ENCODE results near the gene ARL8B. TPM values are rescaled to one million over a fixed set of nuclear protein-coding genes. Genes with fewer than 3 reads are reported as not detected.

The ARL8B gene
- total and polyA plus RNA-seq, 2 of the 8 experiments (the other 6 are each of a cell fraction or from before 2014, with no cell fraction given) = 14.5 to 27.8 TPM

DNA sequence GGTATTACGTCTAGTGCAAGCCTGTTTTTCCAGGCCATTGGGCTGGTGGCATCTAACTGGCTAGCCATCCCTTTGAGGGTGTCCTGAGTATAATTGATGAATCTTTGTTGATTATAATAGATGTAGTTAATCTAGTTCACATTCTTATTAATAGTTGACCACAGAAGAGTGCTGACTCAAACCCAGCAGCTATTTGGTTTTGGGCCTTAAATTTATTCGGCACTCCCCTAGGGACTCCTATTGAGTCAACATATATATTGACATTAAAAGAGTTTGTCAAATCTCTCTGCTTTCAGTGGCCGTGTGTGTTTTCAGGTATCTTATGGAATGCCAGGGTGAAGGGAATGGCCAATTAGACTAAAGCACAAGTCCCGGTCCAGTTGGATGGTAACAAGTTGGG lies 19.7 kb downstream of the ARL8B start:
- TF ChIP-seq CEBPB (IDR thresholded peaks at IDR 0.05; ENCODE audit: low read depth, low read length) (no peak), FOSL1 (IDR thresholded peaks at IDR 0.05; ENCODE audit: insufficient read depth, low read depth, low read length) (no peak), CTCF (IDR thresholded peaks at IDR 0.05; ENCODE audit: control extremely low read depth in 1 of 3, insufficient read depth in 1 of 3, low read depth in 1 of 3, low read length in 3 of 3) (no peak), RXRA (IDR thresholded peaks at IDR 0.05; ENCODE audit: insufficient read depth, low read depth, low read length) (no peak), SAP30 (IDR thresholded peaks at IDR 0.05; ENCODE audit: insufficient read depth, insufficient replicate concordance, low read length) (no peak)
- H3K4me1 ChIP-seq (replicated peaks in 1 of 4; ENCODE audit: control insufficient read depth in 3 of 4, insufficient read depth in 4 of 4, low read length in 3 of 4) = peaks cover 0 to 5% (median 1%) of the 10 kb centered on the region in 4 experiments; a peak in 3 of 7 replicates
- H3K9me3 ChIP-seq (ENCODE audit: insufficient read depth in 2 of 2, low read depth in 1 of 2, low read length in 1 of 2) = peaks cover 18 to 22% of the 10 kb centered on the region in 2 experiments
- no peak overlapping the region for H3K9ac ChIP-seq (replicated peaks in 1 of 4; ENCODE audit: extremely low read depth in 1 of 4, low read depth in 3 of 4, low read length in 3 of 4)
- H3K4ac ChIP-seq (replicated peaks; ENCODE audit: insufficient read length, low read depth, low read length) = no peak overlapping the region
- peaks cover 6 to 98% of the 10 kb centered on the region in 2 experiments for H3K79me2 ChIP-seq (ENCODE audit: control insufficient read depth in 1 of 2, insufficient read depth in 2 of 2, low read length in 2 of 2)
- H3K27ac ChIP-seq (ENCODE audit: low read depth, low read length) = no peak overlapping the region
- no peak overlapping the region for H2BK120ac ChIP-seq (replicated peaks; ENCODE audit: low read depth, low read length)
- no peak overlapping the region for H2BK15ac ChIP-seq (ENCODE audit: low read length)
- ChIA-PET POLR2A (ENCODE audit: partially characterized antibody) (interaction anchor here (1.1 kb wide), 1 partner anchor 9 kb away, joined by 3 read pairs; no protein-coding TSS in a partner anchor), CTCF (ENCODE audit: partially characterized antibody) (interaction anchor here (1.0 kb wide), 1 partner anchor 20 kb away, joined by 3 read pairs; no protein-coding TSS in a partner anchor)
- no peak overlapping the region for H3K14ac ChIP-seq (ENCODE audit: insufficient read length)
- peaks cover 8% of the 10 kb centered on the region for H3K79me1 ChIP-seq (ENCODE audit: low read depth, low read length)
- no peaks in the 10 kb centered on the region for H3K23me2 ChIP-seq (ENCODE audit: low read depth, low read length)
- H2BK20ac ChIP-seq (ENCODE audit: low read length) = no peak overlapping the region
- H3K27me3 ChIP-seq (replicated peaks in 1 of 4; ENCODE audit: control insufficient read depth in 3 of 4, extremely low read depth in 1 of 4, insufficient read depth in 3 of 4, low read length in 3 of 4) = no peaks in the 10 kb centered on the region
- peaks cover 0 to 4% of the 10 kb centered on the region in 2 experiments for H4K20me1 ChIP-seq (replicated peaks in 1 of 2; ENCODE audit: control insufficient read depth in 1 of 2, insufficient read depth in 2 of 2, low read length in 2 of 2)
- H2BK5ac ChIP-seq (ENCODE audit: low read depth, low read length) = no peak overlapping the region
- H3K18ac ChIP-seq (ENCODE audit: extremely low read depth, low read length) = no peak overlapping the region
- FAIRE-seq (no peak), DNase-seq (ENCODE audit: low read depth in 1 of 2, low spot score in 2 of 2) (no peak)
- no peak overlapping the region for H3K4me3 ChIP-seq (ENCODE audit: extremely low read depth in 1 of 4, insufficient read depth in 2 of 4, low read depth in 3 of 4, low read length in 4 of 4)
- H3K56ac ChIP-seq (replicated peaks; ENCODE audit: insufficient read length, low read depth, low read length) = no peak overlapping the region
- no peak overlapping the region for H4K91ac ChIP-seq (replicated peaks; ENCODE audit: insufficient read length, low read length)
- no peak overlapping the region for H2BK12ac ChIP-seq (ENCODE audit: low read depth, low read length)
- H3K23ac ChIP-seq (ENCODE audit: insufficient read length) = no peak overlapping the region
- 92% methylated on average over 4 of the region's 4 CpGs; no CpG with 5 or more reads in 1 of the 2 experiments for WGBS, 2 experiments (ENCODE audit: extremely low coverage in 1 of 2, insufficient coverage in 1 of 2, insufficient read length in 1 of 2, insufficient replicate concordance in 2 of 2, low coverage in 1 of 2, low lambda C conversion rate in 2 of 2, missing lambda C conversion rate in 1 of 2)
- no peak overlapping the region for H4K5ac ChIP-seq (ENCODE audit: insufficient read length, low read depth, low read length)
- no peak overlapping the region for H2AK5ac ChIP-seq (ENCODE audit: low read depth, low read length)
- H4K8ac ChIP-seq (ENCODE audit: extremely low read depth, insufficient read depth, low read length) = no peak overlapping the region
- H3K36me3 ChIP-seq (ENCODE audit: control insufficient read depth in 2 of 4, insufficient read depth in 4 of 4, low read length in 3 of 4) = peaks cover 0 to 7% (median 0%) of the 10 kb centered on the region in 4 experiments; a peak in 4 of 8 replicates
- H2AFZ ChIP-seq (ENCODE audit: low read length) = no peak overlapping the region
- H3K4me2 ChIP-seq (ENCODE audit: insufficient read depth in 1 of 2, low read depth in 2 of 2, low read length in 2 of 2) = no peak overlapping the region

All from H1 (cell line).